ENCODE data around the gene ADAMTS19. TPM values are rescaled to one million over a fixed set of nuclear protein-coding genes. Genes with fewer than 3 reads are reported as not detected.

Gene ADAMTS19
- total RNA-seq, 4 donors from 2014 or later: 0.42 to 12.0 (median 2.7) TPM; not detected in 1

DNA sequence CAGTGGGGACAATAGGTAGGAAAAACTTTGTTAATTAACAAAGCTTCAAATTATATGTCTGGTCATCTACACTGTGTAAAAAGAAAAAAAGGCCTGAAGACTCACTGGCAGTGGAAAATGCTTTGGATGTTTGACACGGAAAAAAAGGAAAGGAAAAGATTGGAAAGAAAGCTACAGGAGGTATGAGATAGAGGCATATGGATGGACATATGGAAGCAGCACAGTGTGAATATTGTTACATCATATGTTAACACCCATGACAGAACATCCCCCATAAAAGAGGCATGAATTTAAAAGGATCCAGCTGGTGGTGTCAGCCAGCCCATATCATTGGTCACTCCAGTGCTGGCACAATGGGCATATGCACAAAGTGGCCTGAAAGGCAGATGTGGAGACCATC, 19.0 kb upstream of the ADAMTS19 start:
- no peaks in the 10 kb centered on the region for H3K4me1 ChIP-seq
- no peak overlapping the region for H3K4me3 ChIP-seq
- 90 to 94% methylated on average over 1 of the region's 1 CpG for WGBS, 2 donors
- H3K36me3 ChIP-seq: no peaks in the 10 kb centered on the region
- no peaks in the 10 kb centered on the region for H3K9me3 ChIP-seq
- H3K27ac ChIP-seq: no peak overlapping the region
- no peak for DNase-seq (ENCODE audit: low spot score in 2 of 2)
- no peak for TF ChIP-seq EP300 (IDR thresholded peaks at IDR 0.05)
- no peak for TF ChIP-seq POLR2A (IDR thresholded peaks at IDR 0.05)
- no peak for TF ChIP-seq CTCF (IDR thresholded peaks at IDR 0.05)
- H3K27me3 ChIP-seq: no peaks in the 10 kb centered on the region

DNA sequence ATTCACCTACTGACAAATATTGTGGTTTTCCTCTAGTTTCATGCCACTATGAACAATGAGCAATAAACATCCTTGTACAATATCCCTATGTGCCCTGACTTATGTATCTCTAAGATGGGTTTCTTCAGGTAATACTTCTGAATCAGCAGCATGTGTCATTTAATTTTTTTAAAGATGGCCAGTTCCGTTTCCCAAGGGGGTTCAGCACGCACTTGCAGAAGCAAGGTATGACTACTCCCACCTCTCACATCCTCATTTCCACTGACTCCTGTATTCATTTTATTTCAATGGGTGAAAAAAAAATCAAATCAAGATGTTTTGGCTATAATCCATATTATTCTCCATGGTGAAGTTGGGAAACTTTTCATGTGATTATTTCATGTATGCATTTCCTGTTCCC, 14.7 kb upstream of the ADAMTS19 start:
- no peak overlapping the region for H3K27ac ChIP-seq
- DNase-seq (ENCODE audit: low spot score in 2 of 2): no peak
- no peak overlapping the region for H3K4me3 ChIP-seq
- TF ChIP-seq POLR2A (IDR thresholded peaks at IDR 0.05) (no peak), EP300 (IDR thresholded peaks at IDR 0.05) (no peak), CTCF (IDR thresholded peaks at IDR 0.05) (no peak)
- H3K9me3 ChIP-seq: no peaks in the 10 kb centered on the region
- WGBS, 2 donors: 80 to 85% methylated on average over 2 of the region's 2 CpGs
- H3K4me1 ChIP-seq: no peaks in the 10 kb centered on the region
- no peaks in the 10 kb centered on the region for H3K27me3 ChIP-seq
- H3K36me3 ChIP-seq: no peaks in the 10 kb centered on the region

DNA sequence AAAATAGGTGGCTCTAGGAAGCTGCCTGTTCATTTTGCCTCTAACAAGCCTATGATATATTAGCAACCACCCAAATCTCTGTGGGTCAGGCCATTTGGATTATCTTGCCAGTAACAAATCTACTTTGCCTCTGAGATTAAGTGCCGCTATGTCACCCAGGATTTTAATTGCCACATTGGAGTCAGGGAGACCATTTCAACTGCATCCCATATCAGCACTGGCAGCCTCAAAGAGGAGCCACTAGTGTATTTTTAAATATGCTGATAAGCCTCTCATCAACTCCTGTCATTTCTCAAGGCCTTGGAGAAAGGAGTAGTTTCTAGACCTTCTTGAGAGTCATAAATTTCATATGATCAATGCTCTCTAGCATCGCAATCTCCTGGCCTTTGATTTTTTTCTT, 12.1 kb upstream of the ADAMTS19 start:
- Histone ChIP-seq H3K4me3 (no peak overlapping the region), H3K4me1 (no peaks in the 10 kb centered on the region), H3K27me3 (no peaks in the 10 kb centered on the region), H3K36me3 (no peaks in the 10 kb centered on the region), H3K27ac (no peak overlapping the region), H3K9me3 (no peaks in the 10 kb centered on the region)
- TF ChIP-seq POLR2A (IDR thresholded peaks at IDR 0.05): no peak
- no peak for TF ChIP-seq CTCF (IDR thresholded peaks at IDR 0.05)
- no peak for TF ChIP-seq EP300 (IDR thresholded peaks at IDR 0.05)
- 97 to 98% methylated on average over 2 of the region's 2 CpGs for WGBS, 2 donors
- DNase-seq (ENCODE audit: low spot score in 2 of 2): no peak

- Histone ChIP-seq H3K4me3 (no peak overlapping the region), H3K36me3 (no peaks in the 10 kb centered on the region), H3K27me3 (no peaks in the 10 kb centered on the region), H3K9me3 (peaks cover 0 to 3% (median 0%) of the 10 kb centered on the region in 4 donors), H3K27ac (no peak overlapping the region), H3K4me1 (no peaks in the 10 kb centered on the region)
- no peak for TF ChIP-seq CTCF (IDR thresholded peaks at IDR 0.05)
- TF ChIP-seq POLR2A (IDR thresholded peaks at IDR 0.05): no peak
- no peak for TF ChIP-seq EP300 (IDR thresholded peaks at IDR 0.05)
- 84 to 87% methylated on average over 4 of the region's 4 CpGs for WGBS, 2 donors
- no peak for DNase-seq (ENCODE audit: low spot score in 2 of 2)
Observed at GRCh38 chr5:129448654-129449053, 11.4 kb upstream of the ADAMTS19 start.

GRCh38 chr5:129454461-129454860, 5.6 kb upstream of the ADAMTS19 start:
- 86 to 90% methylated on average over 2 of the region's 2 CpGs for WGBS, 2 donors
- no peaks in the 10 kb centered on the region for H3K36me3 ChIP-seq
- no peak for DNase-seq (ENCODE audit: low spot score in 2 of 2)
- peaks cover 0 to 1% (median 0%) of the 10 kb centered on the region in 4 donors for H3K4me1 ChIP-seq
- no peak overlapping the region for H3K27ac ChIP-seq
- H3K4me3 ChIP-seq: no peak overlapping the region
- H3K27me3 ChIP-seq: peaks cover 0 to 10% of the 10 kb centered on the region in 2 donors
- TF ChIP-seq POLR2A (IDR thresholded peaks at IDR 0.05) (no peak), CTCF (IDR thresholded peaks at IDR 0.05) (no peak), EP300 (IDR thresholded peaks at IDR 0.05) (no peak)
- peaks cover 0 to 3% (median 0%) of the 10 kb centered on the region in 4 donors for H3K9me3 ChIP-seq

Measured in tibial nerve (tissue), 4 donors.